GM12878 (cell line): ENCODE measurements around the gene SLC25A27. TPM values are rescaled to one million over a fixed set of nuclear protein-coding genes. Genes with fewer than 3 reads are reported as not detected.

Source experiments
- ATAC-seq: fragments of 200-7000 bp; cut with Tn5 transposase; 3 replicates; pipeline ENCODE4 v1.9.1; 2020; ENCODE audit warnings: mild to moderate bottlenecking, moderate library complexity
- BruUV-seq: library from RNA; stranded (reverse); fragments of 400-500 nt; replicated peaks from 2 replicates; lab custom pipeline; 2021; lab: Mats Ljungman, UMichigan
- CTCF ChIA-PET: fragments of 300-600 bp; sonication (Branson Sonifier 250); formaldehyde crosslinking; extraction: SDS; loops from one replicate; lab custom pipeline; 2021; ENCODE audit warnings: inconsistent platforms; lab: Yijun Ruan, JAX
- POLR2A ChIA-PET: fragments of 350-600 bp; formaldehyde crosslinking; extraction: SDS; loops from one replicate; lab custom pipeline; 2021; ENCODE audit warnings: inconsistent platforms; lab: Charles Lee
- RAD21 ChIA-PET: fragments of 300-600 bp; sonication (Branson Sonifier 250); formaldehyde crosslinking; loops from one replicate; lab custom pipeline; 2023; ENCODE audit warnings: antibody characterized with exemption; ENCODE audit not compliant: unreplicated experiment; lab: Charles Lee
- SMC1A ChIA-PET: fragments of 300-600 bp; sonication (Branson Sonifier 250); formaldehyde crosslinking; loops from one replicate; lab custom pipeline; 2023; ENCODE audit not compliant: unreplicated experiment, uncharacterized antibody; lab: Charles Lee
- DNase-seq: peaks from one replicate; pipeline ENCODE4 v3.0.0-alpha.2; 2011; ENCODE audit warnings: low read depth, low spot score
- FAIRE-seq: peaks from 3 replicates; lab custom pipeline; 2011; peaks lifted over from hg19 to GRCh38; lab: Jason Lieb, UNC
- H2AFZ ChIP-seq: 2 replicates; pipeline ENCODE4 v1.6.0; 2011; ENCODE audit warnings: low read depth, low read length, control low read depth; ENCODE audit not compliant: control insufficient read depth
- H3K27ac ChIP-seq: 2 replicates; pipeline ENCODE4 v1.5.1; 2011; ENCODE audit warnings: control low read depth; ENCODE audit not compliant: control insufficient read depth, insufficient read depth
- H3K27me3 ChIP-seq, 2 experiments: replicated peaks in 1 of 2; 2 replicates each; pipeline versions ENCODE4 v1.6.0 to v1.6.1; 2011; ENCODE audit warnings: low read length in 1 of 2; ENCODE audit not compliant: control insufficient read depth in 2 of 2, insufficient read depth in 2 of 2
- H3K36me3 ChIP-seq, 2 experiments: 2 replicates each; pipeline ENCODE4 v1.5.1; 2011; ENCODE audit warnings: low read length in 1 of 2; ENCODE audit not compliant: control insufficient read depth in 2 of 2, insufficient read depth in 2 of 2
- H3K4me1 ChIP-seq: 2 replicates; pipeline ENCODE4 v1.6.1; 2011; ENCODE audit warnings: mild to moderate bottlenecking, low read length, moderate library complexity, mixed read lengths; ENCODE audit not compliant: control insufficient read depth, insufficient read depth
- H3K4me2 ChIP-seq: 2 replicates; pipeline ENCODE4 v1.6.0; 2011; ENCODE audit warnings: control low read depth; ENCODE audit not compliant: control insufficient read depth, insufficient read depth
- H3K4me3 ChIP-seq: fragments of 200-600 bp; sonication (generic); 2 replicates; pipeline ENCODE4 v1.5.1; 2016
- H3K79me2 ChIP-seq: 2 replicates; pipeline ENCODE4 v1.6.0; 2011; ENCODE audit warnings: low read length; ENCODE audit not compliant: control insufficient read depth, insufficient read depth
- H3K9ac ChIP-seq: 2 replicates; pipeline ENCODE4 v1.8.0; 2011; ENCODE audit warnings: low read length, control low read depth, mixed read lengths; ENCODE audit not compliant: control insufficient read depth, insufficient read depth
- H3K9me3 ChIP-seq: replicated peaks from 3 replicates; pipeline ENCODE4 v1.5.1; 2011; ENCODE audit warnings: mild to moderate bottlenecking, low read length; ENCODE audit not compliant: control insufficient read depth, insufficient read depth
- H4K20me1 ChIP-seq: 2 replicates; pipeline ENCODE4 v1.6.0; 2011; ENCODE audit not compliant: control insufficient read depth, insufficient read depth
- MXI1 ChIP-seq: fragments of 150-350 bp; IDR thresholded peaks from 2 replicates; pipeline ENCODE4 v1.6.1; 2011; ENCODE audit warnings: low read depth, mild to moderate bottlenecking, inconsistent platforms, low read length, improper control_type of control experiment
- WGBS: methylation state at CpG from one replicate; pipeline ENCODE4 v1.1.6; 2016; ENCODE audit warnings: low lambda C conversion rate; ENCODE audit not compliant: insufficient replicate concordance, insufficient coverage; ENCODE audit errors: missing lambda C conversion rate; 5-methylcytosine and 5-hydroxymethylcytosine counted together
- in situ Hi-C: fragments of 300-500 bp; cut with MboI; formaldehyde crosslinking; loops from 9 replicates; pipeline ENCODE4 v1.14.3; 2018; ENCODE audit warnings: mixed read lengths
- intact Hi-C: fragments of 100-400 bp; cut with micrococcal nuclease; formaldehyde crosslinking; loops from one replicate; pipeline ENCODE4 v1.14.2; 2022; ENCODE audit not compliant: unreplicated experiment
- polyA plus RNA-seq, 11 experiments: library from polyadenylated mRNA; depleted of rRNA in 4 of 11; unstranded in 6 of 11; stranded (reverse) in 5 of 11; fragments of >200 nt; fragmentation: Nextera tagmentation in 4 of 11; fragmentation: Illumina TruSeq in 1 of 11; extraction: Ambion mirVana in 4 of 11; extraction: Trizol in 1 of 11; gene quantifications; 1 replicate in 1 of 11; 2 replicates in 10 of 11; pipeline versions ENCODE4 v1.2.1 to v1.2.3, GENCODE V29; 2011 to 2016; ENCODE audit warnings: inconsistent platforms in 2 of 11, missing spikeins in 2 of 11, low read depth in 1 of 11
- total RNA-seq, 4 experiments: library from RNA; depleted of rRNA in 3 of 4; stranded (reverse); fragments of >200 nt in 3 of 4; fragmentation: Illumina TruSeq in 1 of 4; extraction: Trizol in 1 of 4; gene quantifications; 2 replicates each; pipeline versions ENCODE4 v1.2.1 to v1.2.3, GENCODE V29; 2013 to 2021

SLC25A27 gene
- total and polyA plus RNA-seq, 10 of the 15 experiments (the other 5 are each of a cell fraction or from before 2014, with no cell fraction given), result not detected

DNA sequence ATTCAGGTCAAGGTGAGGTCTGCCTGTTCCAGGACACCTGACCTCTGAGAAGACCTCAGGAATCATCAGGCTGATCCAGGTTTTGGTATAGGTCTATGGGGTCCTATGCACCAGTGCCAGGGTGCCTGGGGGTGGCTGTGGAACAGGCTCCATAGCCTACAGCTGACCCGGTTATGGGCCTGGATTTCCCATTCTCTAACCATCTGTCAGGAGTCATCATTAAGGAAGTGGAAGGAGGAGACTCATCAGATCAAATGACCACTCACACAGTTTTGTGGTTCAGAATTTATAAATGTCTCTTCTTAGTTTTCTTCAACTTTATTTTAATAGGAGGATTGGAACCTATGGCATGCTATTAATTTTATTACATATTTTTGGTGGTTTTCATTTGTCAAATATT lies 67.6 kb downstream of the SLC25A27 start:
- in situ Hi-C loops (no loop called here), intact Hi-C loops (no loop called here)
- Histone ChIP-seq H3K9ac (no peak overlapping the region), H3K4me2 (no peak overlapping the region), H2AFZ (no peak overlapping the region), H3K79me2 (no peaks in the 10 kb centered on the region), H4K20me1 (no peaks in the 10 kb centered on the region), H3K27ac (no peak overlapping the region), H3K27me3 (peaks cover 0 to 2% of the 10 kb centered on the region in 2 experiments; a peak in 2 of 4 replicates), H3K4me1 (no peaks in the 10 kb centered on the region), H3K9me3 (no peaks in the 10 kb centered on the region)
- ChIA-PET POLR2A (no interaction called here), SMC1A (no interaction called here)
- FAIRE-seq, result no peak
- WGBS, result 0% methylated on average over 1 of the region's 1 CpG
- DNase-seq, result no peak
- TF ChIP-seq MXI1, result no peak
- TF ChIP-seq, all 136 proteins: peak for 0
- no peak overlapping the region for H3K4me3 ChIP-seq
- CTCF ChIA-PET, result no interaction called here
- BruUV-seq, result no TSS peak
- ATAC-seq, result no peak
- no peaks in the 10 kb centered on the region for H3K36me3 ChIP-seq
- RAD21 ChIA-PET, result no interaction called here

Other genes starting within 250 kb of the SLC25A27 start
- gene RCAN2, start 161.5 kb upstream of the SLC25A27 start, total RNA-seq (2014; rRNA removed), result not detected in 2 replicates
- gene RCAN2, start 161.5 kb upstream of the SLC25A27 start, total RNA-seq (2014; rRNA removed; fragmentation: Illumina TruSeq; extraction: Trizol), result not detected in 2 replicates
- not detected in 2 replicates for gene RCAN2, start 161.5 kb upstream of the SLC25A27 start, total RNA-seq (2021)
- not detected in 2 replicates for gene RCAN2, start 161.5 kb upstream of the SLC25A27 start, polyA plus RNA-seq (2011; rRNA removed)
- gene RCAN2, start 161.5 kb upstream of the SLC25A27 start, polyA plus RNA-seq (2014; fragmentation: Illumina TruSeq; extraction: Trizol), result not detected in 2 replicates
- gene RCAN2, start 161.5 kb upstream of the SLC25A27 start, polyA plus RNA-seq (2014; fragmentation: Nextera tagmentation; extraction: Ambion mirVana), result not detected
- gene RCAN2, start 161.5 kb upstream of the SLC25A27 start, polyA plus RNA-seq (2014; rRNA removed), result not detected in 2 replicates
- under 1 TPM in 1 of 2 experiments, not detected in 1; 0.06 TPM for gene RCAN2, start 161.5 kb upstream of the SLC25A27 start, polyA plus RNA-seq (2016; fragmentation: Nextera tagmentation; extraction: Ambion mirVana)
- not detected in 2 replicates for gene CYP39A1, start 157 bp upstream of the SLC25A27 start, total RNA-seq (2014; rRNA removed)
- gene CYP39A1, start 157 bp upstream of the SLC25A27 start, total RNA-seq (2014; rRNA removed; fragmentation: Illumina TruSeq; extraction: Trizol), result not detected in 2 replicates
- not detected in 2 replicates for gene CYP39A1, start 157 bp upstream of the SLC25A27 start, total RNA-seq (2021)
- not detected in 2 replicates for gene CYP39A1, start 157 bp upstream of the SLC25A27 start, polyA plus RNA-seq (2011; rRNA removed)
- not detected in 2 replicates for gene CYP39A1, start 157 bp upstream of the SLC25A27 start, polyA plus RNA-seq (2014; fragmentation: Illumina TruSeq; extraction: Trizol)
- gene CYP39A1, start 157 bp upstream of the SLC25A27 start, polyA plus RNA-seq (2014; fragmentation: Nextera tagmentation; extraction: Ambion mirVana), result not detected
- gene CYP39A1, start 157 bp upstream of the SLC25A27 start, polyA plus RNA-seq (2014; rRNA removed), result not detected in 2 replicates
- not detected for gene CYP39A1, start 157 bp upstream of the SLC25A27 start, polyA plus RNA-seq (2016; fragmentation: Nextera tagmentation; extraction: Ambion mirVana)
- gene TDRD6, start 34.9 kb downstream of the SLC25A27 start, total RNA-seq (2014; rRNA removed), result not detected in 2 replicates
- not detected in 2 replicates for gene TDRD6, start 34.9 kb downstream of the SLC25A27 start, total RNA-seq (2014; rRNA removed; fragmentation: Illumina TruSeq; extraction: Trizol)
- gene TDRD6, start 34.9 kb downstream of the SLC25A27 start, total RNA-seq (2021), result not detected in 2 replicates
- gene TDRD6, start 34.9 kb downstream of the SLC25A27 start, polyA plus RNA-seq (2011; rRNA removed), result not detected in 2 replicates
- gene TDRD6, start 34.9 kb downstream of the SLC25A27 start, polyA plus RNA-seq (2014; fragmentation: Illumina TruSeq; extraction: Trizol), result not detected in 2 replicates
- not detected for gene TDRD6, start 34.9 kb downstream of the SLC25A27 start, polyA plus RNA-seq (2014; fragmentation: Nextera tagmentation; extraction: Ambion mirVana)
- gene TDRD6, start 34.9 kb downstream of the SLC25A27 start, polyA plus RNA-seq (2014; rRNA removed), result not detected in 2 replicates
- gene TDRD6, start 34.9 kb downstream of the SLC25A27 start, polyA plus RNA-seq (2016; fragmentation: Nextera tagmentation; extraction: Ambion mirVana), result not detected
- not detected in 2 replicates for gene PLA2G7, start 82.4 kb downstream of the SLC25A27 start, total RNA-seq (2014; rRNA removed)
- gene PLA2G7, start 82.4 kb downstream of the SLC25A27 start, total RNA-seq (2014; rRNA removed; fragmentation: Illumina TruSeq; extraction: Trizol), result not detected in 2 replicates
- gene PLA2G7, start 82.4 kb downstream of the SLC25A27 start, total RNA-seq (2021), result not detected in 2 replicates
- not detected in 2 replicates for gene PLA2G7, start 82.4 kb downstream of the SLC25A27 start, polyA plus RNA-seq (2011; rRNA removed)
- not detected in 2 replicates for gene PLA2G7, start 82.4 kb downstream of the SLC25A27 start, polyA plus RNA-seq (2014; fragmentation: Illumina TruSeq; extraction: Trizol)
- not detected for gene PLA2G7, start 82.4 kb downstream of the SLC25A27 start, polyA plus RNA-seq (2014; fragmentation: Nextera tagmentation; extraction: Ambion mirVana)
- not detected in 2 replicates for gene PLA2G7, start 82.4 kb downstream of the SLC25A27 start, polyA plus RNA-seq (2014; rRNA removed)
- gene PLA2G7, start 82.4 kb downstream of the SLC25A27 start, polyA plus RNA-seq (2016; fragmentation: Nextera tagmentation; extraction: Ambion mirVana), result not detected
- gene ANKRD66, start 94.0 kb downstream of the SLC25A27 start, total RNA-seq (2014; rRNA removed), result not detected in 2 replicates
- gene ANKRD66, start 94.0 kb downstream of the SLC25A27 start, total RNA-seq (2014; rRNA removed; fragmentation: Illumina TruSeq; extraction: Trizol), result not detected in 2 replicates
- not detected in 2 replicates for gene ANKRD66, start 94.0 kb downstream of the SLC25A27 start, total RNA-seq (2021)
- not detected in 2 replicates for gene ANKRD66, start 94.0 kb downstream of the SLC25A27 start, polyA plus RNA-seq (2011; rRNA removed)
- not detected in 2 replicates for gene ANKRD66, start 94.0 kb downstream of the SLC25A27 start, polyA plus RNA-seq (2014; fragmentation: Illumina TruSeq; extraction: Trizol)
- not detected for gene ANKRD66, start 94.0 kb downstream of the SLC25A27 start, polyA plus RNA-seq (2014; fragmentation: Nextera tagmentation; extraction: Ambion mirVana)
- gene ANKRD66, start 94.0 kb downstream of the SLC25A27 start, polyA plus RNA-seq (2014; rRNA removed), result not detected in 2 replicates
- not detected for gene ANKRD66, start 94.0 kb downstream of the SLC25A27 start, polyA plus RNA-seq (2016; fragmentation: Nextera tagmentation; extraction: Ambion mirVana)
- not detected in 2 replicates for gene MEP1A, start 140.4 kb downstream of the SLC25A27 start, total RNA-seq (2014; rRNA removed)
- gene MEP1A, start 140.4 kb downstream of the SLC25A27 start, total RNA-seq (2014; rRNA removed; fragmentation: Illumina TruSeq; extraction: Trizol), result not detected in 2 replicates
- gene MEP1A, start 140.4 kb downstream of the SLC25A27 start, total RNA-seq (2021), result not detected in 2 replicates
- gene MEP1A, start 140.4 kb downstream of the SLC25A27 start, polyA plus RNA-seq (2011; rRNA removed), result not detected in 2 replicates
- gene MEP1A, start 140.4 kb downstream of the SLC25A27 start, polyA plus RNA-seq (2014; fragmentation: Illumina TruSeq; extraction: Trizol), result not detected in 2 replicates
- gene MEP1A, start 140.4 kb downstream of the SLC25A27 start, polyA plus RNA-seq (2014; fragmentation: Nextera tagmentation; extraction: Ambion mirVana), result not detected
- gene MEP1A, start 140.4 kb downstream of the SLC25A27 start, polyA plus RNA-seq (2014; rRNA removed), result not detected in 2 replicates
- not detected for gene MEP1A, start 140.4 kb downstream of the SLC25A27 start, polyA plus RNA-seq (2016; fragmentation: Nextera tagmentation; extraction: Ambion mirVana)